ENCODE measurements around the gene NRTN.
"Not testable (repeated sequence)": the region's sequence is repeated elsewhere in the genome, so short reads cannot be mapped to it uniquely, and the experiment has no call there.

NRTN gene

GRCh38 chr19:5838353-5839064 lies 33.6 kb downstream of the NRTN start:
- no peak for DNase-seq (ENCODE audit: low read depth)

GRCh38 chr19:5839065-5840017 lies 34.5 kb downstream of the NRTN start, which contains the start of gene FUT6:
TSS of gene FUT6 (minus strand) at chr19:5839702. CDS start at chr19:5832567, 7,135 bp downstream.
- no peak for DNase-seq (ENCODE audit: low read depth)

GRCh38 chr19:5841735-5842111 lies 36.9 kb downstream of the NRTN start:
- not testable (repeated sequence) for DNase-seq (ENCODE audit: low read depth)

GRCh38 chr19:5843295-5843927 lies 38.5 kb downstream of the NRTN start:
- DNase-seq (ENCODE audit: low read depth), result no peak

- no peak for DNase-seq (ENCODE audit: low read depth)
Observed at GRCh38 chr19:5844456-5845433, 39.9 kb downstream of the NRTN start.

- not testable (repeated sequence) for DNase-seq (ENCODE audit: low read depth)
Observed at GRCh38 chr19:5847846-5848245, 43.0 kb downstream of the NRTN start.

GRCh38 chr19:5848621-5849020 lies 43.8 kb downstream of the NRTN start:
- not testable (repeated sequence) for DNase-seq (ENCODE audit: low read depth)

GRCh38 chr19:5850189-5850588 lies 45.3 kb downstream of the NRTN start:
- DNase-seq (ENCODE audit: low read depth), result no peak

- DNase-seq (ENCODE audit: low read depth), result no peak
Observed at GRCh38 chr19:5850743-5851293, 46.0 kb downstream of the NRTN start.

- no peak for DNase-seq (ENCODE audit: low read depth)
Observed at GRCh38 chr19:5851302-5851701, 46.4 kb downstream of the NRTN start, which contains the start of gene FUT3. TSS of gene FUT3 (minus strand) at chr19:5851449.

GRCh38 chr19:5854121-5854520 lies 49.3 kb downstream of the NRTN start:
- not testable (repeated sequence) for DNase-seq (ENCODE audit: low read depth)

- DNase-seq (ENCODE audit: low read depth), result not testable (repeated sequence)
Observed at GRCh38 chr19:5855151-5855550, 50.3 kb downstream of the NRTN start.

- DNase-seq (ENCODE audit: low read depth), result no peak
Observed at GRCh38 chr19:5857203-5858081, 52.6 kb downstream of the NRTN start.

GRCh38 chr19:5863030-5863665 lies 58.3 kb downstream of the NRTN start:
- DNase-seq (ENCODE audit: low read depth), result no peak

GRCh38 chr19:5864013-5864720 lies 59.3 kb downstream of the NRTN start:
- no peak for DNase-seq (ENCODE audit: low read depth)

GRCh38 chr19:5864725-5865486 lies 60.0 kb downstream of the NRTN start:
- DNase-seq (ENCODE audit: low read depth), result no peak

GRCh38 chr19:5865772-5866171 lies 60.9 kb downstream of the NRTN start:
- DNase-seq (ENCODE audit: low read depth), result no peak

Data from stimulated activated CD8-positive, alpha-beta memory T cell treated with anti-CD3 and anti-CD28 coated beads, Interleukin-7, amount 100 ng/mL, for 24 hours (primary cell).